ENCODE results near the gene STAC3. TPM values are rescaled to one million over a fixed set of nuclear protein-coding genes. Genes with fewer than 3 reads are reported as not detected.

Gene STAC3
- total and polyA plus RNA-seq, 9 of the 15 experiments (the other 6 are each of a cell fraction or from before 2014, with no cell fraction given) = 0.45 to 6.4 (median 3.3) TPM

DNA sequence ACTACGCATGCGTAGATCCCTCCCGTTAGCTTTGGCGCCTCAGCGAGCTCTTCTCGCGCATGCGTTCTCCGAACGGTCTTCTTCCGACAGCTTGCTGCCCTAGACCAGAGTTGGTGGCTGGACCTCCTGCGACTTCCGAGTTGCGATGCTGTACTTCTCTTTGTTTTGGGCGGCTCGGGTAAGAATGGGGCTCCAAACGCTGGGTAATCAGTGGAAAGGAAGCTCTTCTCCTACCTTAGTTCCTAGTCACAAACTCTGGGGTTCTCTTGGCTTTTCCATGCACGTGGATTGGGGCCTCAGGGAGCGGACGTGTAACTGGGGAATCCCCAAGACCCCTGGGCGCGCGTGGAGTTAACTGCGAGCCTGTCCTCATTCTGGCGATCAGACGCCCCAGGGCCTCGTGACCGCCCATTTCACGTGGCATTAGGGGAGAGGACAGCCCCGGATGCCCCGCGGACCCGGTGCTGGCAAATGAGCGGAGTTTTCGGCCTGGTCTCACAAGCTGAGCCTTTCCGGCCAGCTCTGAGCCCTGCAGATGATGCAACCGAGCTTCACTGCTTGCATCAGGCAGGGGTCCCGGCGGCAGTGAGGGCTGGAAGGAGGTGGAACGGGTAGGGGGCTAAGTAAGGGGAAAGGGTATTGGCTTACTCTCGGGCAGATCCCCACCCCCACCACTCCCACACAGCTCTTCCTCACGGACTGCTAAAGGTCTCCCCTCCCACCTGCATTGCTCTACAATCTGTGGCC lies 21.2 kb downstream of the STAC3 start, which contains the start of gene SHMT2 (continued):
- TF ChIP-seq, protein P1, sequence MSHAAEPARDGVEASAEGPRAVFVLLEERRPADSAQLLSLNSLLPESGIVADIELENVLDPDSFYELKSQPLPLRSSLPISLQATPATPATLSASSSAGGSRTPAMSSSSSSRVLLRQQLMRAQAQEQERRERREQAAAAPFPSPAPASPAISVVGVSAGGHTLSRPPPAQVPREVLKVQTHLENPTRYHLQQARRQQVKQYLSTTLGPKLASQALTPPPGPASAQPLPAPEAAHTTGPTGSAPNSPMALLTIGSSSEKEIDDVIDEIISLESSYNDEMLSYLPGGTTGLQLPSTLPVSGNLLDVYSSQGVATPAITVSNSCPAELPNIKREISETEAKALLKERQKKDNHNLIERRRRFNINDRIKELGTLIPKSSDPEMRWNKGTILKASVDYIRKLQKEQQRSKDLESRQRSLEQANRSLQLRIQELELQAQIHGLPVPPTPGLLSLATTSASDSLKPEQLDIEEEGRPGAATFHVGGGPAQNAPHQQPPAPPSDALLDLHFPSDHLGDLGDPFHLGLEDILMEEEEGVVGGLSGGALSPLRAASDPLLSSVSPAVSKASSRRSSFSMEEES (CRISPR knock-in tag; IDR thresholded peaks at IDR 0.05) = 0 out of 2 replicates have a peak, but pooled peaks have one; percentile 10

DNA sequence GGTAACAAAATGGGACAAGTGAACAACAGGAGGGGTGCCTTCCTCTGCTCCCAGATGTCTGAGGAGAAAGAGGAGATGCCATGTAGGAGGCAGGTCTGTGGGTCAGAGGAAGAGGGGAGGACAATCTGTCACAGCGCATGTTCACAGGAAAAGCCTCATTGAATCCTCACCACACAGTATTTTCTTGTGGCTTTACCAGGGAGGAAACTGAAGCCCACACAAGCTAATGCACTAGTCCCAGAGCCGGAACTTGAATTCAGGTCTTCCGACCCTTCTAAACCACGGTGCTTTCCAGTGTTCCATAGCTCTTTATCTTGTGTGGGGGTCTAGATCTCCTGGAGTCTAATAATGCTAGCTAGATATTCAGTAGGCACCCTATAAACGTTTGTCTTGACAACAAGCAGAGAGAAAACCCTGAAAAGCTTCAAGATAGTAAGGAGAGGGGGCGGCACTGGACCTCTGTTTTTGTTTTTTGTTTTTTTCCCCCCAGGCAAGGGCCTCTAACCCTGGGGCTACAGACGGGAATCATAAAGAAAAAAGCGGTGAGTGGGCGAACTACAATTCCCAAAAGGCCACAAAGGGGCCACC lies 21.8 kb downstream of the STAC3 start:
- WGBS (ENCODE audit: insufficient coverage, low coverage, missing lambda C conversion rate) = 11% methylated on average over 7 of the region's 9 CpGs
- peaks cover 36% of the 10 kb centered on the region; the same call in 2 of the 3 replicates for H3K36me3 ChIP-seq (ENCODE audit: control insufficient read depth, insufficient read depth, low read length)
- FAIRE-seq (no peak), DNase-seq (ENCODE audit: extremely low read depth in 1 of 4, low spot score in 3 of 4) (no peak), ATAC-seq (no peak; the same call in 2 of the 3 replicates)
- H3K4me2 ChIP-seq (ENCODE audit: insufficient read depth, low read length) = peak overlapping the region; percentile 97
- H3K9me3 ChIP-seq (replicated peaks; ENCODE audit: control insufficient read depth, insufficient read depth, low read depth, low read length) = no peaks in the 10 kb centered on the region
- ChIA-PET POLR2A (interaction anchor here (0.5 to 2.3 kb wide), 14 partner anchors 10 to 291 kb away, joined by 3 to 33 read pairs (median 4); partner anchors contain the start of genes DDIT3, GLI1, NEMP1 and NXPH4), CTCF (ENCODE audit: low intra/inter-chr PET ratio) (interaction anchor here (0.7 to 0.9 kb wide), 2 partner anchors 14 to 16 kb away, joined by 3 read pairs; no protein-coding TSS in a partner anchor)
- TSS peak; percentile 89 for BruUV-seq (replicated peaks)
- peaks cover 12% of the 10 kb centered on the region for H4K20me1 ChIP-seq (replicated peaks; ENCODE audit: control insufficient read depth, insufficient read depth, low read length)
- peak overlapping the region; percentile 97 for H2AFZ ChIP-seq (ENCODE audit: low read depth, low read length)
- peak overlapping the region; percentile 82 for H3K27ac ChIP-seq (ENCODE audit: extremely low read depth, low read depth, low read length)
- peaks cover 7% of the 10 kb centered on the region for H3K9me1 ChIP-seq (ENCODE audit: control insufficient read depth, insufficient read depth, low read length)
- H3K9ac ChIP-seq (ENCODE audit: insufficient read depth in 1 of 2, low read depth in 2 of 2, low read length in 2 of 2) = peak overlapping the region; percentile 92 to 96
- H3K4me1 ChIP-seq (replicated peaks in 1 of 2; ENCODE audit: control insufficient read depth in 2 of 2, insufficient read depth in 2 of 2, low read length in 2 of 2) = peaks cover 39 to 64% of the 10 kb centered on the region in 2 experiments
- H3K79me2 ChIP-seq (ENCODE audit: control insufficient read depth, insufficient read depth, low read length) = peaks cover 28% of the 10 kb centered on the region
- H3K27me3 ChIP-seq (ENCODE audit: control insufficient read depth in 2 of 2, insufficient read depth in 2 of 2, low read length in 2 of 2) = no peaks in the 10 kb centered on the region
- in situ Hi-C loops (cut with MboI) (no loop called here), intact Hi-C loops (cut with micrococcal nuclease) (no loop called here)
- H3K4me3 ChIP-seq = peak overlapping the region; percentile 64
- TF ChIP-seq, protein P2, sequence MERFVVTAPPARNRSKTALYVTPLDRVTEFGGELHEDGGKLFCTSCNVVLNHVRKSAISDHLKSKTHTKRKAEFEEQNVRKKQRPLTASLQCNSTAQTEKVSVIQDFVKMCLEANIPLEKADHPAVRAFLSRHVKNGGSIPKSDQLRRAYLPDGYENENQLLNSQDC (CRISPR knock-in tag; IDR thresholded peaks at IDR 0.05) = no peak
- TF ChIP-seq, protein P3, sequence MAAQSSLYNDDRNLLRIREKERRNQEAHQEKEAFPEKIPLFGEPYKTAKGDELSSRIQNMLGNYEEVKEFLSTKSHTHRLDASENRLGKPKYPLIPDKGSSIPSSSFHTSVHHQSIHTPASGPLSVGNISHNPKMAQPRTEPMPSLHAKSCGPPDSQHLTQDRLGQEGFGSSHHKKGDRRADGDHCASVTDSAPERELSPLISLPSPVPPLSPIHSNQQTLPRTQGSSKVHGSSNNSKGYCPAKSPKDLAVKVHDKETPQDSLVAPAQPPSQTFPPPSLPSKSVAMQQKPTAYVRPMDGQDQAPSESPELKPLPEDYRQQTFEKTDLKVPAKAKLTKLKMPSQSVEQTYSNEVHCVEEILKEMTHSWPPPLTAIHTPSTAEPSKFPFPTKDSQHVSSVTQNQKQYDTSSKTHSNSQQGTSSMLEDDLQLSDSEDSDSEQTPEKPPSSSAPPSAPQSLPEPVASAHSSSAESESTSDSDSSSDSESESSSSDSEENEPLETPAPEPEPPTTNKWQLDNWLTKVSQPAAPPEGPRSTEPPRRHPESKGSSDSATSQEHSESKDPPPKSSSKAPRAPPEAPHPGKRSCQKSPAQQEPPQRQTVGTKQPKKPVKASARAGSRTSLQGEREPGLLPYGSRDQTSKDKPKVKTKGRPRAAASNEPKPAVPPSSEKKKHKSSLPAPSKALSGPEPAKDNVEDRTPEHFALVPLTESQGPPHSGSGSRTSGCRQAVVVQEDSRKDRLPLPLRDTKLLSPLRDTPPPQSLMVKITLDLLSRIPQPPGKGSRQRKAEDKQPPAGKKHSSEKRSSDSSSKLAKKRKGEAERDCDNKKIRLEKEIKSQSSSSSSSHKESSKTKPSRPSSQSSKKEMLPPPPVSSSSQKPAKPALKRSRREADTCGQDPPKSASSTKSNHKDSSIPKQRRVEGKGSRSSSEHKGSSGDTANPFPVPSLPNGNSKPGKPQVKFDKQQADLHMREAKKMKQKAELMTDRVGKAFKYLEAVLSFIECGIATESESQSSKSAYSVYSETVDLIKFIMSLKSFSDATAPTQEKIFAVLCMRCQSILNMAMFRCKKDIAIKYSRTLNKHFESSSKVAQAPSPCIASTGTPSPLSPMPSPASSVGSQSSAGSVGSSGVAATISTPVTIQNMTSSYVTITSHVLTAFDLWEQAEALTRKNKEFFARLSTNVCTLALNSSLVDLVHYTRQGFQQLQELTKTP (IDR thresholded peaks at IDR 0.05; ENCODE audit: low read depth in 1 of 2, partially characterized antibody in 2 of 2) = peak in 1 of 2 experiments; percentile 41
- TF ChIP-seq IRF2 (CRISPR knock-in tag; IDR thresholded peaks at IDR 0.05) (no peak), TEAD4 (IDR thresholded peaks at IDR 0.05; ENCODE audit: low read length) (0 out of 2 replicates have a peak, but pooled peaks have one; percentile 8), TEAD4 (CRISPR knock-in tag; IDR thresholded peaks at IDR 0.05; ENCODE audit: borderline replicate concordance) (no peak), FOSL1 (tag; conservative IDR thresholded peaks at IDR 0.05) (0 out of 2 replicates have a peak, but pooled peaks have one; percentile 9), ZNF384 (IDR thresholded peaks at IDR 0.05; ENCODE audit: low read depth, low read length) (peak; percentile 44; the same call in 1 of the 2 replicates), NBN (IDR thresholded peaks at IDR 0.05; ENCODE audit: low read depth) (no peak)
- TF ChIP-seq, protein P4, sequence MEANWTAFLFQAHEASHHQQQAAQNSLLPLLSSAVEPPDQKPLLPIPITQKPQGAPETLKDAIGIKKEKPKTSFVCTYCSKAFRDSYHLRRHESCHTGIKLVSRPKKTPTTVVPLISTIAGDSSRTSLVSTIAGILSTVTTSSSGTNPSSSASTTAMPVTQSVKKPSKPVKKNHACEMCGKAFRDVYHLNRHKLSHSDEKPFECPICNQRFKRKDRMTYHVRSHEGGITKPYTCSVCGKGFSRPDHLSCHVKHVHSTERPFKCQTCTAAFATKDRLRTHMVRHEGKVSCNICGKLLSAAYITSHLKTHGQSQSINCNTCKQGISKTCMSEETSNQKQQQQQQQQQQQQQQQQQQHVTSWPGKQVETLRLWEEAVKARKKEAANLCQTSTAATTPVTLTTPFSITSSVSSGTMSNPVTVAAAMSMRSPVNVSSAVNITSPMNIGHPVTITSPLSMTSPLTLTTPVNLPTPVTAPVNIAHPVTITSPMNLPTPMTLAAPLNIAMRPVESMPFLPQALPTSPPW (CRISPR knock-in tag; IDR thresholded peaks at IDR 0.05) = peak; percentile 30
